ENCODE data around the gene TMEM120B.

- TF ChIP-seq CTCF (conservative IDR thresholded peaks at IDR 0.05; ENCODE audit: low read length) = no peak
- TF ChIP-seq EZH2phosphoT487 (IDR thresholded peaks at IDR 0.05; ENCODE audit: borderline replicate concordance) = no peak
These were observed 88.4 kb downstream of the TMEM120B start for GRCh38 chr12:121800694-121801594.
